ENCODE data around the gene DNAH14.

DNAH14 gene

GRCh38 chr1:225427235-225428067, 498.0 kb downstream of the DNAH14 start, which contains the start of gene LBR (continued):
- TF ChIP-seq, protein P1, sequence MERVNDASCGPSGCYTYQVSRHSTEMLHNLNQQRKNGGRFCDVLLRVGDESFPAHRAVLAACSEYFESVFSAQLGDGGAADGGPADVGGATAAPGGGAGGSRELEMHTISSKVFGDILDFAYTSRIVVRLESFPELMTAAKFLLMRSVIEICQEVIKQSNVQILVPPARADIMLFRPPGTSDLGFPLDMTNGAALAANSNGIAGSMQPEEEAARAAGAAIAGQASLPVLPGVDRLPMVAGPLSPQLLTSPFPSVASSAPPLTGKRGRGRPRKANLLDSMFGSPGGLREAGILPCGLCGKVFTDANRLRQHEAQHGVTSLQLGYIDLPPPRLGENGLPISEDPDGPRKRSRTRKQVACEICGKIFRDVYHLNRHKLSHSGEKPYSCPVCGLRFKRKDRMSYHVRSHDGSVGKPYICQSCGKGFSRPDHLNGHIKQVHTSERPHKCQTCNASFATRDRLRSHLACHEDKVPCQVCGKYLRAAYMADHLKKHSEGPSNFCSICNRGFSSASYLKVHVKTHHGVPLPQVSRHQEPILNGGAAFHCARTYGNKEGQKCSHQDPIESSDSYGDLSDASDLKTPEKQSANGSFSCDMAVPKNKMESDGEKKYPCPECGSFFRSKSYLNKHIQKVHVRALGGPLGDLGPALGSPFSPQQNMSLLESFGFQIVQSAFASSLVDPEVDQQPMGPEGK (tag by site-specific recombination; IDR thresholded peaks at IDR 0.05): no peak; the same call in 1 of the 2 replicates
- TF ChIP-seq GFI1B (tag by site-specific recombination; IDR thresholded peaks at IDR 0.05) (no peak), ZNF157 (tag by site-specific recombination; IDR thresholded peaks at IDR 0.05) (no peak), ZBTB10 (tag by site-specific recombination; IDR thresholded peaks at IDR 0.05) (peak; percentile 52; the same call in 1 of the 2 replicates), HOXC10 (CRISPR knock-in tag; IDR thresholded peaks at IDR 0.05) (no peak), ZNF416 (tag by site-specific recombination; IDR thresholded peaks at IDR 0.05) (no peak), ZNF132 (tag by site-specific recombination; IDR thresholded peaks at IDR 0.05; ENCODE audit: borderline replicate concordance) (no peak), ZNF600 (tag by site-specific recombination; IDR thresholded peaks at IDR 0.05) (no peak), ZNF335 (tag by site-specific recombination; conservative IDR thresholded peaks at IDR 0.05) (peak; percentile 95), ZNF423 (tag by site-specific recombination; IDR thresholded peaks at IDR 0.05) (no peak), SETDB1 (IDR thresholded peaks at IDR 0.05; ENCODE audit: insufficient read length, low read length) (no peak), ZSCAN30 (tag by site-specific recombination; IDR thresholded peaks at IDR 0.05) (peak; percentile 94), ZFHX2 (tag by site-specific recombination; conservative IDR thresholded peaks at IDR 0.05) (0 out of 2 replicates have a peak, but pooled peaks have one; percentile 3), ZNF549 (tag by site-specific recombination; IDR thresholded peaks at IDR 0.05) (0 out of 2 replicates have a peak, but pooled peaks have one; percentile 31), ZNF664 (tag by site-specific recombination; IDR thresholded peaks at IDR 0.05) (no peak), ZNF266 (tag by site-specific recombination; IDR thresholded peaks at IDR 0.05; ENCODE audit: low read depth) (no peak), SP3 (tag by site-specific recombination; IDR thresholded peaks at IDR 0.05) (no peak), ZEB2 (tag by site-specific recombination; IDR thresholded peaks at IDR 0.05) (0 out of 2 replicates have a peak, but pooled peaks have one; percentile 56), ZNF26 (tag by site-specific recombination; IDR thresholded peaks at IDR 0.05) (no peak), ZSCAN4 (tag by site-specific recombination; IDR thresholded peaks at IDR 0.05) (no peak), ZNF366 (tag by site-specific recombination; conservative IDR thresholded peaks at IDR 0.05) (no peak), ZNF792 (tag by site-specific recombination; IDR thresholded peaks at IDR 0.05) (no peak; the same call in 1 of the 2 replicates), ZXDB (tag by site-specific recombination; IDR thresholded peaks at IDR 0.05) (peak; percentile 81), ZSCAN18 (tag by site-specific recombination; IDR thresholded peaks at IDR 0.05) (no peak), SP7 (tag by site-specific recombination; IDR thresholded peaks at IDR 0.05) (peak; percentile 4; the same call in 1 of the 2 replicates)
- TF ChIP-seq, protein P2, sequence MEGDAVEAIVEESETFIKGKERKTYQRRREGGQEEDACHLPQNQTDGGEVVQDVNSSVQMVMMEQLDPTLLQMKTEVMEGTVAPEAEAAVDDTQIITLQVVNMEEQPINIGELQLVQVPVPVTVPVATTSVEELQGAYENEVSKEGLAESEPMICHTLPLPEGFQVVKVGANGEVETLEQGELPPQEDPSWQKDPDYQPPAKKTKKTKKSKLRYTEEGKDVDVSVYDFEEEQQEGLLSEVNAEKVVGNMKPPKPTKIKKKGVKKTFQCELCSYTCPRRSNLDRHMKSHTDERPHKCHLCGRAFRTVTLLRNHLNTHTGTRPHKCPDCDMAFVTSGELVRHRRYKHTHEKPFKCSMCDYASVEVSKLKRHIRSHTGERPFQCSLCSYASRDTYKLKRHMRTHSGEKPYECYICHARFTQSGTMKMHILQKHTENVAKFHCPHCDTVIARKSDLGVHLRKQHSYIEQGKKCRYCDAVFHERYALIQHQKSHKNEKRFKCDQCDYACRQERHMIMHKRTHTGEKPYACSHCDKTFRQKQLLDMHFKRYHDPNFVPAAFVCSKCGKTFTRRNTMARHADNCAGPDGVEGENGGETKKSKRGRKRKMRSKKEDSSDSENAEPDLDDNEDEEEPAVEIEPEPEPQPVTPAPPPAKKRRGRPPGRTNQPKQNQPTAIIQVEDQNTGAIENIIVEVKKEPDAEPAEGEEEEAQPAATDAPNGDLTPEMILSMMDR (tag by site-specific recombination; IDR thresholded peaks at IDR 0.05): no peak
- TF ChIP-seq, protein P3, sequence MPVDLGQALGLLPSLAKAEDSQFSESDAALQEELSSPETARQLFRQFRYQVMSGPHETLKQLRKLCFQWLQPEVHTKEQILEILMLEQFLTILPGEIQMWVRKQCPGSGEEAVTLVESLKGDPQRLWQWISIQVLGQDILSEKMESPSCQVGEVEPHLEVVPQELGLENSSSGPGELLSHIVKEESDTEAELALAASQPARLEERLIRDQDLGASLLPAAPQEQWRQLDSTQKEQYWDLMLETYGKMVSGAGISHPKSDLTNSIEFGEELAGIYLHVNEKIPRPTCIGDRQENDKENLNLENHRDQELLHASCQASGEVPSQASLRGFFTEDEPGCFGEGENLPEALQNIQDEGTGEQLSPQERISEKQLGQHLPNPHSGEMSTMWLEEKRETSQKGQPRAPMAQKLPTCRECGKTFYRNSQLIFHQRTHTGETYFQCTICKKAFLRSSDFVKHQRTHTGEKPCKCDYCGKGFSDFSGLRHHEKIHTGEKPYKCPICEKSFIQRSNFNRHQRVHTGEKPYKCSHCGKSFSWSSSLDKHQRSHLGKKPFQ (tag by site-specific recombination; IDR thresholded peaks at IDR 0.05): no peak
